Coronary artery (tissue), 2 donors: Measurements from ENCODE around the gene GAREM1.
"Not testable (repeated sequence)": the region's sequence is repeated elsewhere in the genome, so short reads cannot be mapped to it uniquely, and the experiment has no call there.

Experiments used
- DNase-seq: peaks from one replicate; pipeline ENCODE4 v3.0.0-alpha.2; 2017; ENCODE audit warnings: low spot score
- H3K27ac ChIP-seq, 2 donors: fragments of 200-600 bp; sonication (generic); one replicate each; pipeline ENCODE4 v1.5.1; 2016 to 2019
- H3K4me3 ChIP-seq: fragments of 200-600 bp; sonication (generic); 2 replicates; pipeline ENCODE4 v1.5.1; 2016; ENCODE audit warnings: mild to moderate bottlenecking, moderate library complexity
- CTCF ChIP-seq: fragments of 200-600 bp; sonication (generic); IDR thresholded peaks from one replicate; pipeline ENCODE4 v1.5.1; 2019; ENCODE audit warnings: antibody characterized with exemption

GAREM1 gene

GRCh38 chr18:32238635-32239268 lies 231.9 kb downstream of the GAREM1 start:
- Histone ChIP-seq H3K4me3 (no peak overlapping the region), H3K27ac (no peak overlapping the region)
- no peak for DNase-seq
- TF ChIP-seq CTCF = no peak

GRCh38 chr18:32237049-32237448 lies 233.6 kb downstream of the GAREM1 start:
- Histone ChIP-seq H3K4me3 (no peak overlapping the region), H3K27ac (no peak overlapping the region)
- no peak for TF ChIP-seq CTCF
- DNase-seq = no peak

- H3K27ac ChIP-seq, H3K4me3 ChIP-seq, DNase-seq: not testable (repeated sequence)
Observed at GRCh38 chr18:32233348-32233747, 237.3 kb downstream of the GAREM1 start.

GRCh38 chr18:32219431-32220018 lies 251.2 kb downstream of the GAREM1 start:
- no peak for TF ChIP-seq CTCF
- DNase-seq = no peak
- H3K27ac ChIP-seq = no peak overlapping the region
- no peak overlapping the region for H3K4me3 ChIP-seq

GRCh38 chr18:32216390-32216789 lies 254.3 kb downstream of the GAREM1 start:
- no peak overlapping the region for H3K4me3 ChIP-seq
- no peak for TF ChIP-seq CTCF
- DNase-seq = no peak
- H3K27ac ChIP-seq = no peak overlapping the region

- Histone ChIP-seq H3K4me3 (no peak overlapping the region), H3K27ac (no peak overlapping the region)
- DNase-seq = no peak
- no peak for TF ChIP-seq CTCF
Observed at GRCh38 chr18:32213693-32214092, 257.0 kb downstream of the GAREM1 start.
